Mucosa of rectum (tissue), 2 donors: ENCODE data around the gene TNPO3.
"Not testable (repeated sequence)": the region's sequence is repeated elsewhere in the genome, so short reads cannot be mapped to it uniquely, and the experiment has no call there.

Experiments
- H3K27ac ChIP-seq, 2 donors: one replicate each; pipeline ENCODE4 v1.7.0; 2013; ENCODE audit warnings: inconsistent platforms in 2 of 2, low read depth in 2 of 2, low read length in 2 of 2
- H3K27me3 ChIP-seq, 2 donors: one replicate each; pipeline ENCODE4 v1.7.0; 2013; ENCODE audit warnings: low read length in 2 of 2; ENCODE audit not compliant: control insufficient read depth in 2 of 2, insufficient read depth in 2 of 2
- H3K36me3 ChIP-seq, 2 donors: one replicate each; pipeline ENCODE4 v1.7.0; 2013; ENCODE audit warnings: low read length in 2 of 2; ENCODE audit not compliant: control insufficient read depth in 2 of 2, insufficient read depth in 2 of 2
- H3K4me1 ChIP-seq, 2 donors: one replicate each; pipeline ENCODE4 v1.7.0; 2013; ENCODE audit warnings: low read length in 2 of 2, mild to moderate bottlenecking in 1 of 2; ENCODE audit not compliant: control insufficient read depth in 2 of 2, insufficient read depth in 2 of 2
- H3K4me3 ChIP-seq, 2 donors: one replicate each; pipeline ENCODE4 v1.7.0; 2013; ENCODE audit warnings: low read length in 2 of 2
- H3K9ac ChIP-seq, 2 donors: one replicate each; pipeline ENCODE4 v1.7.0; 2013; ENCODE audit warnings: low read length in 2 of 2, low read depth in 1 of 2, mild to moderate bottlenecking in 1 of 2
- H3K9me3 ChIP-seq, 2 donors: one replicate each; pipeline ENCODE4 v1.7.0; 2013; ENCODE audit warnings: low read length in 2 of 2; ENCODE audit not compliant: control insufficient read depth in 2 of 2
- donor health status: healthy.
- donor health status: Normal muscosa, but diverticular disease.

Gene TNPO3

DNA sequence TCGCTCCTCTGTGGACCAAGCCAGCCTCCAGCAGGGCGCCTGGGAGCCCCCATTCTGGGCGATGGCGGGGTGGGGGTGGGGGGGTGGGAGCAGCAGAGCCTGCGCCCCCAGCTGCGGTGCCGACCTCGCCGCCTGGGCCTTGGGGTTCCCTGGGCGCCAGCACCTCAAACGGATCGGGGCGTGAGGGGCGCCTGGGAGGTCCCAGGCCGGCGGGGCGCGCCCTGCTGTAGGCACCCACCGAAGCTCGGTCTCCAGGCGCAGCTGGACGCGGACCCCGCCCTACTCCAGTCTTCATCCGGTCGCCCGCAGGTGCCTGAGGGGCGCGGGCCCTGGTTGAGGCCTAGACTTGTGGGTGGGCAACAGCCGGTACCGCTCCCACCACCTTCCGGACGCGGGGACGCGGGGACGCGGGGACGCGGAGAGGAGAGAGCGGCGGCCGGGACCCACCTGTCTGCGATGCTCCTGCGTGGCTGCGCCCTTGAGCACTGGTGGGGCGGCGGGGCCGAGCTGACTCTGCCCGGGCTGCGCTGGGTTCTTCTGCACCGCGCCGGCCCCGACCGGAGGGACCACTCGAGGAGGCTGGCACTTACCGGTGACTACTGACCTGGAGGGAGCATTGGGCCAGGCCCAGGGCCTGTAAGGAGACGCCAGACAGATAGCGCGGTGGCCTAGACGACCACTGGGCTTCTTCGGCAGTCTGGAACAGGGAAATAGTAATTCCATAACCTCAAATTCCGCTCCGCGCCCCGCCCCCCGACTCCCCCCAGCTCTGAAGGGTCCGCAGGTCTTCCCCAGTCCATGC, 138.9 kb downstream of the TNPO3 start:
- Histone ChIP-seq H3K27ac (no peak overlapping the region), H3K27me3 (peaks cover 8 to 15% of the 10 kb centered on the region in 2 donors), H3K9me3 (no peaks in the 10 kb centered on the region), H3K4me3 (no peak overlapping the region), H3K9ac (no peak overlapping the region), H3K36me3 (no peaks in the 10 kb centered on the region), H3K4me1 (peaks cover 6 to 16% of the 10 kb centered on the region in 2 donors)

DNA sequence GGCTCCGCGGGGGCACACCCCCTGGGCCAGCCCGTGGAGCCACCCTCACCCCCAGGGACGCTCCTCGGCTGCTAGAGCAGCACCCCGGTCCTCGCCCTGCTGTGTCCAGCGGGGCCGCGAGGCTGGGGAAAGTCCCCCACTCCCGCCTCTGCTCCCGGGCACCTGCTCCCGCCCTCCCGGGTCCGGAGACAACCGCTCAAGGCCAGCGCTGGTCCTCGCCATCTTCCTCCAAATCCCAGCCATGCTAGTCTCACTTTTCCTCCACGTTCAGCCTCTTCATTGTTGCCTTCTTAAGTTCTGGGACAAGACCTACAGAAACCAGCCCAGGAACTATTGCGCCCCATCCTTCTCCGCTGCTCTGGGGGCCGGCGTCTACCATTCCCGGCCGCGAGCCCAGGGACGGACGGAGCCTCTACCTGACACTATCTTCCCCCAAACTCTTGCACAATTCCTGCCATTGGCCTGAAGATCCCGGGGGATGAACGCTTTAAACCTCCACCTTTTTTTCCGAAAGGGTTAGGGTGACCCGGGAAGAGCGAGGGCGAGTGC, 139.6 kb downstream of the TNPO3 start:
- no peaks in the 10 kb centered on the region for H3K36me3 ChIP-seq
- H3K4me3 ChIP-seq: peak overlapping the region in 1 of 2 donors; percentile 38
- H3K27me3 ChIP-seq: peaks cover 6 to 17% of the 10 kb centered on the region in 2 donors
- H3K4me1 ChIP-seq: peaks cover 6 to 21% of the 10 kb centered on the region in 2 donors
- H3K9me3 ChIP-seq: no peaks in the 10 kb centered on the region
- H3K9ac ChIP-seq: no peak overlapping the region
- no peak overlapping the region for H3K27ac ChIP-seq

DNA sequence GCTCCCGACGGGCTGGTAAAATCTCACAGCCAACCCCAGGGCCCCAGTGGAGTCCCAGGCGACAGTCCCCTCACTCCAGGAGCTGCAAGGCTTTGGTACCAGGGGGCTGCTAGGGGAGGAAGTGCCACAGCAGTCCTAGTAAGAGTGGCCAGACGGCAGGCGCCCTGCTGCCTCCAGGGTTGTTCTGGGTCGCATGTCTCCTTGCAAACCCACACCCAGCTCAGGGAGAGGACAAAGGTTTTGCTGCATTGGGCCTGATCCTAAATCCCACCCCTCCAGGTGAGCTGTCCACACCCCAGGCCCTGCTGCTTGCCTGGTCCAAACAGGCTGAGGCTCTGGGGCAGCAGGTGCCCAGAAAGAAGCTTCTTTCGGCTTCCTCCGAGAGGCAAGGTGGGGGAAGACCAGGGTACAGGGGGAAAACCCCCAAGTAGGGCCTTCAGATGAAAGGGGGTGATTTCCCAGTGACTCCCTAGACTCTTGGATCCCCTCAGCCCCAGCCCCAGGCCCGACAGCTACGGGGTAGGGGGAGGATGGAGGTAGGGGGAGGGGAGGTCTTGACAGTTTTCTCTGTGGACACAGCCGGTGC, 140.3 kb downstream of the TNPO3 start:
- no peak overlapping the region for H3K4me3 ChIP-seq
- H3K27me3 ChIP-seq: peaks cover 9 to 24% of the 10 kb centered on the region in 2 donors
- no peak overlapping the region for H3K27ac ChIP-seq

DNA sequence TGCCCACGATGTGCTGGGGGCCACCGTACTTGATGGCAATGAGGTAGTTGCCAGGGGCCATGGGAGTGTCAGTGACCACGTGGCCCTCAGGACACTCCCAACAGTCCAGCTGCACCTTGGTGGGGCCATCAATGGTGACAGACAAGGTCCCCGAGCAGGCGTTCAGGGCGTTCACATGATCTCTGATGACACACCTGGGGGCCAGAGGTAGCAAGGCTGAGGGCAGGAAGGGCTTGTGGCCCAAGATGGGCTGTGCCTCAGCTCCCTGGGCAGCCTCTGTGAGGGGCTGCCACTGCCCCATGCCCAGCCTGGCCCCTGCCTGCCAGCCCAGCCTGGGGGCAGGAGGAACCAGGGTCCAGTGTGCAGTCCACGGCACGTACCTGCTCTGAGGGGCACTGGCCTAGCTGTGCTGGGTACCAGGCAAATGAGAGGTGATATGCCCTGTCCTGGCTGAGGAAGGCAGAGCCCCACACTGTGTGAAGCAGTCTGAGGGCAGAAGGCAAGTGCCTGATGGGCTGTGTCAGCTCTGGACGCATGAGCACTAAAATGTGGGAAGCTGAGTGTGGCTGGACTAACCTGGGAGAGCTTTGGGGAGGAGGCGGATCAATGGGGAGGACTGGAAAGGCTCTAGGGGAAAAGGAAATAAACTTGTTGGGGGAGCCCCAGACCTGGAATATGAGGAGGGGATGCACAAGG, 140.9 kb downstream of the TNPO3 start:
- Histone ChIP-seq H3K9ac (no peak overlapping the region), H3K27ac (no peak overlapping the region), H3K27me3 (peaks cover 11 to 24% of the 10 kb centered on the region in 2 donors), H3K9me3 (no peaks in the 10 kb centered on the region), H3K4me1 (peaks cover 7 to 28% of the 10 kb centered on the region in 2 donors), H3K4me3 (no peak overlapping the region), H3K36me3 (no peaks in the 10 kb centered on the region)

More for the DNA sequence above, 140.3 kb downstream of the TNPO3 start:
- Histone ChIP-seq H3K36me3 (no peaks in the 10 kb centered on the region), H3K9me3 (no peaks in the 10 kb centered on the region), H3K4me1 (peaks cover 7 to 26% of the 10 kb centered on the region in 2 donors), H3K9ac (no peak overlapping the region)

DNA sequence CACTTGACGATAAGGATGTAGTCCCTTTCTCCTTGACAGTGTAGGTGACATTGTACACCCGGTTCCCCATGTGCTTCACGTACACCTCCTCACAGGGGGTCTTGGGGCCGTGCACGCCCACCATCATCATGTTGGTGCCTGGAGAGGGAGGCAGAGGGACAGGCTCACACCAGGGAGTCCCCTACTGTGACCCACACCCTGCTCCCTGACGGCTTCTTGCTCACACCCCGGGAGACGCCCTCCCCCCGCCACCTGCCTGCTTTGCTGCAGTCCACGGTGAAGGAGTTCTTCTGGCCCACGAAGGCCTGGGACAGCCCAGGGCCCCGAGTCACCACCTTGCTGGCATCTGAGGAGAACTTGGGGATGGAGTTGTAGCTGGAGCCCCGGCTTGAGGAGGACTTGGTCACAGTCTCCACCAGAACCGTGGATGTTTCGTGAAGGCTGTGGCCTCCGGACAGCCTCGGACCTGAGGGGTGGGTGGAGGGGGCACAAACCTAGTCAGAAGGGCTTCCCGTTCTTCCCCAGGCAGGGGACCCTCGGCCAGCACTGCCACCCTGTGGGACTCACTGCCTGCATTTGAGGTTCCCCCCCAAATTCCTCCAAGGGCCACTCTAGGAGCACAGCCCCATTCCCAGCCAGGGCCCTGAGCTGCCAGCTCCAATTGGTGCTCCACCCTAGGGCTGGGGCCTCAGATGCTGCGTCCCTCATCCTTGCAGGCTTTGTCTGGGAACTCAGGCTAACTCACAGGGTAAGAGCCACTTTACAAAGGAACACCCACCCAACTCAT, 142.0 kb downstream of the TNPO3 start:
- not testable (repeated sequence) for H3K9ac ChIP-seq, H3K27ac ChIP-seq, H3K36me3 ChIP-seq, H3K4me3 ChIP-seq, H3K9me3 ChIP-seq
- Histone ChIP-seq H3K27me3 (peaks cover 13 to 28% of the 10 kb centered on the region in 2 donors), H3K4me1 (peaks cover 7 to 28% of the 10 kb centered on the region in 2 donors)

DNA sequence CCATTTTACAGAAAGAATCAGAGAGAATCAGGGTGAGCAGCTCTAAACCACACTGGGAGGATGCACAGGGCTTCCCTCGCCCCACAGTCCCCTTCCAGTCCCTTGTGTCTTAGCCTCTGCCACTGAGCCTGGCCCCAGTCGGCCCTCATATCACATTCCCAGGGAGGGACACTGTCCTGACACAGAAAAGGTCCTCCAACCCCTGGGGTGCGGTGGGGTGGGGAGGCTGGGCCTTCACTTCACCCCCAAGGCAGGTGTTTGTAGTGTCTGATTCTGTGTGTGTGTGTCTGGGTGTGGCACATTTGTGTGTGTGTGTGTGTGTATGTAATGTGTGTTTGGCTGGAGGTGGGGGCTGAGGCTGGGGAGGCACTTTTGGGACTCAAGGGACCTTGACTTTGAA, 142.6 kb downstream of the TNPO3 start:
- Histone ChIP-seq H3K4me1 (peaks cover 7 to 28% of the 10 kb centered on the region in 2 donors), H3K27ac (peak overlapping the region in 1 of 2 donors; percentile 24), H3K9ac (no peak overlapping the region), H3K9me3 (no peaks in the 10 kb centered on the region), H3K36me3 (no peaks in the 10 kb centered on the region), H3K4me3 (no peak overlapping the region), H3K27me3 (peaks cover 13 to 28% of the 10 kb centered on the region in 2 donors)

DNA sequence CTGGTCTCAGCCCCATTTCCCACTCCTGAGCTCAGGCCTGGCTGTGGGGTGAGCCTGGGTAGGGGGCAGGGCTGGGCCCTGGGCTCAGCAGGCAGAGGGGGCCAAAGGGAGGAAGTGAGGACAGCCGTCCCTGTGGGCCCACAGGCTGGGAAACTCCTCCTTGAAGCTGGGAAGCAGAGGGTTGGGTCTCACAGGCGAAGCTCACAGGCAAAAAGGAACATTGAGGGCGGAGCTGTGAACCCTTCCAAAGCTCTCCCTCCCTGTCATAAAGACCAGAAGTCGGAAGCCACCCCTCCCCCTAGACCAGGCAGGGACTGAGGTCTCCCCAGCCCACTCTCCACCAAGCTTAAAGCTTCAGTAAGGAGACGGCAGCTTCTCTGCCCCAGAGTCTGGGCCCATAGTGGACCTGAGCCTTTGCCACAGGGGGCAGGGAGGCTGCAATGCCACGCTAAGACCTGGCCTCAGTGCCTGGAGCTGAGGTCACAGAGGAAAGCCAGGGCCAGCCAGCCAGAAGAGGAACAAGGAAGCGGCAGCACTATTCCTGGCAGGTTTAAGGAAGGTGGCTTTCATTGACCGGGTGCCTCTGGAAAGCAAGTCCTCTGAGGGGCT, 143.4 kb downstream of the TNPO3 start:
- Histone ChIP-seq H3K36me3 (no peaks in the 10 kb centered on the region), H3K27me3 (peaks cover 13 to 28% of the 10 kb centered on the region in 2 donors)

DNA sequence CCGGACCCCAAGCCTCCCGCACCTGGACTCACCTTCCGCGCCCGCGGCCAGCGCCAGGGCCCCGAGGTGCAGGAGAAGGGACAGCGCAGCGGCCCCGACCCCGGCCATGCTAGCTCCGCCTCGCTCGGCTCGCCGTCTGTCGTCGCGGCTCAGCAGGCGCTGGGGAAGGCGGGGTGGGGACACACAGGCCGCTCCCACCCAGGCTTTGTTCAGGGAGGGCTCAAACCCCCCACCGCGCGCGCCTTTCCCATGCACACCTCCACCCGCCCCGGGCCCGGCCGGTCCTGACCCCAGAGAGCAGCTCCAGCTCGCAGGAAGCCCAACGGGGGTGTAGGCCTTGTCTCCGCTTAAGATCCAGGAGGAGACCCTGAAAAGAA, 144.4 kb downstream of the TNPO3 start, which contains the start of gene KCP:
TSS of gene KCP (minus strand) at position 141 of the 377 bp plus-strand sequence. CDS start at position 108, 33 bp downstream.
- Histone ChIP-seq H3K36me3 (no peaks in the 10 kb centered on the region), H3K27me3 (peaks cover 13 to 28% of the 10 kb centered on the region in 2 donors), H3K9ac (peak within 1 kb of the TSS; percentile 31 to 44), H3K4me3 (peak within 1 kb of the TSS; percentile 13 to 54), H3K9me3 (no peaks in the 10 kb centered on the region), H3K4me1 (peaks cover 7 to 28% of the 10 kb centered on the region in 2 donors), H3K27ac (peak within 1 kb of the TSS; percentile 20 to 24)

More for the DNA sequence above, 143.4 kb downstream of the TNPO3 start:
- H3K9ac ChIP-seq: peak overlapping the region; percentile 31 to 44
- no peak overlapping the region for H3K4me3 ChIP-seq
- peaks cover 7 to 28% of the 10 kb centered on the region in 2 donors for H3K4me1 ChIP-seq
- peak overlapping the region; percentile 20 to 24 for H3K27ac ChIP-seq
- H3K9me3 ChIP-seq: no peaks in the 10 kb centered on the region
